Keratinocyte (primary cell): ENCODE data around the gene ZNF578.
"Not testable (repeated sequence)": the region's sequence is repeated elsewhere in the genome, so short reads cannot be mapped to it uniquely, and the experiment has no call there.

ENCODE experiments used
- CTCF ChIP-seq, 3 experiments: IDR thresholded peaks in 1 of 3; conservative IDR thresholded peaks in 1 of 3; optimal IDR thresholded peaks in 1 of 3; 2 replicates in 2 of 3; 3 replicates in 1 of 3; pipeline versions ENCODE3 to v1.5.1; 2011; ENCODE audit warnings: low read length in 3 of 3, mild to moderate bottlenecking in 3 of 3, moderate library complexity in 2 of 3, control low read depth in 1 of 3, inconsistent platforms in 1 of 3; ENCODE audit not compliant: insufficient read depth in 2 of 3; ENCODE audit errors: extremely low read depth in 1 of 3
- EZH2 ChIP-seq: IDR thresholded peaks from one replicate; pipeline ENCODE4 v1.6.1; 2012; ENCODE audit warnings: inconsistent platforms, mild to moderate bottlenecking, low read length, moderate library complexity

- not testable (repeated sequence) for TF ChIP-seq CTCF (optimal IDR thresholded peaks at IDR 0.05 in 1 of 3, IDR thresholded peaks at IDR 0.05 in 1 of 3, conservative IDR thresholded peaks at IDR 0.05 in 1 of 3; ENCODE audit: extremely low read depth in 1 of 3, insufficient read depth in 2 of 3, low read length in 3 of 3); EZH2
Observed at GRCh38 chr19:52535385-52535770, 82.0 kb downstream of the ZNF578 start.
